ENCODE data around the gene JPH2.
"Not testable (repeated sequence)": the region's sequence is repeated elsewhere in the genome, so short reads cannot be mapped to it uniquely, and the experiment has no call there.

The JPH2 gene

GRCh38 chr20:44211177-44212039, 24.4 kb upstream of the JPH2 start:
- no peak for DNase-seq (ENCODE audit: low read depth)

- DNase-seq (ENCODE audit: low read depth) = peak; percentile 94
Measured at GRCh38 chr20:44210406-44211176, 23.6 kb upstream of the JPH2 start, which contains the start of gene OSER1. TSS of gene OSER1 (minus strand) at chr20:44210771. CDS start at chr20:44206957, 3,814 bp downstream.

- DNase-seq (ENCODE audit: low read depth) = no peak
Measured at GRCh38 chr20:44209686-44210405, 22.9 kb upstream of the JPH2 start.

GRCh38 chr20:44208770-44209169, 21.8 kb upstream of the JPH2 start:
- DNase-seq (ENCODE audit: low read depth) = no peak

GRCh38 chr20:44208165-44208564, 21.2 kb upstream of the JPH2 start:
- no peak for DNase-seq (ENCODE audit: low read depth)

GRCh38 chr20:44207126-44207723, 20.2 kb upstream of the JPH2 start:
- DNase-seq (ENCODE audit: low read depth) = no peak

GRCh38 chr20:44206132-44206531, 19.1 kb upstream of the JPH2 start:
- DNase-seq (ENCODE audit: low read depth) = no peak

GRCh38 chr20:44204832-44205215, 17.8 kb upstream of the JPH2 start:
- no peak for DNase-seq (ENCODE audit: low read depth)

GRCh38 chr20:44204156-44204831, 17.3 kb upstream of the JPH2 start:
- DNase-seq (ENCODE audit: low read depth) = no peak

GRCh38 chr20:44203161-44203560, 16.2 kb upstream of the JPH2 start:
- no peak for DNase-seq (ENCODE audit: low read depth)

- DNase-seq (ENCODE audit: low read depth) = no peak
Measured at GRCh38 chr20:44200983-44201382, 14.0 kb upstream of the JPH2 start.

- DNase-seq (ENCODE audit: low read depth) = no peak
Measured at GRCh38 chr20:44200371-44200770, 13.4 kb upstream of the JPH2 start.

- DNase-seq (ENCODE audit: low read depth) = no peak
Measured at GRCh38 chr20:44199877-44200276, 12.9 kb upstream of the JPH2 start.

GRCh38 chr20:44198872-44199271, 11.9 kb upstream of the JPH2 start:
- no peak for DNase-seq (ENCODE audit: low read depth)

GRCh38 chr20:44196271-44196670, 9.3 kb upstream of the JPH2 start:
- DNase-seq (ENCODE audit: low read depth) = no peak

- no peak for DNase-seq (ENCODE audit: low read depth)
Measured at GRCh38 chr20:44195605-44196004, 8.6 kb upstream of the JPH2 start.

- DNase-seq (ENCODE audit: low read depth) = no peak
Measured at GRCh38 chr20:44193801-44194200, 6.8 kb upstream of the JPH2 start.

- DNase-seq (ENCODE audit: low read depth) = not testable (repeated sequence)
Measured at GRCh38 chr20:44191640-44192039, 4.7 kb upstream of the JPH2 start.

GRCh38 chr20:44190197-44190852, 3.3 kb upstream of the JPH2 start:
- DNase-seq (ENCODE audit: low read depth) = peak; percentile 18

- DNase-seq (ENCODE audit: low read depth) = no peak
Measured at GRCh38 chr20:44188752-44189151, 1.8 kb upstream of the JPH2 start.
